HG03521 (cell line): Measurements from ENCODE around the gene SAT2.

Source experiments
- ATAC-seq: cut with Tn5 transposase; IDR thresholded peaks from one replicate; pipeline ENCODE4 v1.9.1; 2021; ENCODE audit warnings: mild to moderate bottlenecking, moderate library complexity; ENCODE audit not compliant: unreplicated experiment

The SAT2 gene

DNA sequence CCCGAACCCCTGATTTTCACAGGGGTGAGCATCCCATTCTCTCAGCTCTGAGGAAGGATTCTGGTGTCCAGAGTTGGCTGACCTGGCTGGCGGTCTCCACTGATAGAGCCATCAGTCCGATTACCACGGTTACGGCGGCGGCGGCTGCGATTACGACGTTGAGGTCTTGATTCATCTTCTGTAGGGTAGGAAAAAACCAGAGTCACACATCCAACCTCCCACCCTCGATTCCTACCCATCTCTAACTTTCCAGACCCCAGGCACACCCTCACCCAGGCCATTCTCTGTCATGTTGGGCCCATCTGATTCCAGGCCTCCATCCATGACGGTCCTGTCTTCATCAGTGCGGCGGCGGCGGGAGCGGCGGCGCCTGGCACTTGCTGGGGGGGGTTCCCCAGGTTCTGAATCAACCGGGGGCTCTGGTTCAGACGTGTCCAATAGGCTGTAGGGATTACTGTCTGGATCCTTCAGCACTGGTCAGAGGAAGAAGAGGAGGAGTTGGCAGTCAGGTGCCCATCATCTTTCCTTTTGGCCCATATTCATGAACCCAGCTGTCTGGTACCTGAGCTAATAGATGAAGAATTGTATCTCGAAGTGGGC, 35.1 kb downstream of the SAT2 start:
- no peak for ATAC-seq

DNA sequence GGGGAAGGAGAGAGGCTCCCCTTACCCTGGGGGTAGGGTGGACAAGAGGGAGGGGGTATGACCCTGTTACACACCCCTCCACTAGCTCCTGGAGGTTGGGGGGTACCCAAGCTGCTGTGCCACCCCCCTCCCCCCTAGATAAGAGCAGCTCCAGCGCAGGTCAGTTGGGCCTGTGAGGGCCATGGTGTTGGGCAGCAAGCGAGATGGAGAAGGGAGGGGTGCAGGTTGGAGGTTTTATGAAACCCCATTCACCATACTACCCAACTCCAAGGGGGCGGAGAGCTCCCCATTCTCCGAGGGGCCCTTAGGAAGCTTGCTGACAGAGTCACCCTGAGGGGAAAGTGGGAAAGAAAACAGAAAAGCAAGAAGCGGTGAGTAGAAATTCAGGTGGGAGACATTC, 36.0 kb downstream of the SAT2 start:
- ATAC-seq: no peak

- ATAC-seq: no peak
Observed at GRCh38 chr17:7590743-7591142, 36.9 kb downstream of the SAT2 start.

- no peak for ATAC-seq
Observed at GRCh38 chr17:7589891-7590691, 37.5 kb downstream of the SAT2 start, which contains the start of gene SOX15. SOX15 (minus strand) TSS chr17:7590094; CDS start chr17:7589676, 418 bp downstream.

- ATAC-seq: no peak
Observed at GRCh38 chr17:7589204-7589868, 38.3 kb downstream of the SAT2 start.

DNA sequence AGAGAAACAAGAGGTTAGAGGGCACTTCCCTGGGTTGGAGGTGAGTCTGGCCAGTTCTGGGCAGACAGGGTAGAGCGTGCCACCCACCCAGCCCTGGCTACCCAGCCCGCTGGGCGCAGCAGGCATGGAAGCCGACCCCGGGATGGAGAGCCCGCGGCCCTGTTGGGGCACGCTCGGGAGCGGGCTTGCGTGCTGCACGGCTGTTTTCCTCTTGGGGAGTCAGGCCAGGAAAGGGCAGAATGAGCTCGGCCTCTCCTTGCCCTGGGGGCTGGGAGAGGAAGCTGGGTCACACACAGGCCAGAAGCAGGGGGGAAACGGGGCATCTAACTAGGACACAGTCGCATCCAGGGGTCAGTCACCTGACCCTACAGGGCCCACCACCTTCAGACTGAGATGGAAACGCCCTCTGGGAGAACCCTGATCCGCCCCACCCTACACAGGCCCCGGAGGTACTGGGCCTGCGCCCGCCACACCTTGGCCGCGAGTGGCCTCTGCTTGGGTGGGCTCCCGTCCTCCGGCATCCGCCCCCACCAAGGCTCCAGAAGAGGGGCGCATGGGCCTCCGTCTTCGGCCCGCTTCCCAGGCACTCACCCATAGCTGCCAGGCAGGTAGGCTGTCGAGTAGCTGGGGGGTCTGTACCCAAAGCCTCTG, 38.9 kb downstream of the SAT2 start:
- ATAC-seq: no peak

DNA sequence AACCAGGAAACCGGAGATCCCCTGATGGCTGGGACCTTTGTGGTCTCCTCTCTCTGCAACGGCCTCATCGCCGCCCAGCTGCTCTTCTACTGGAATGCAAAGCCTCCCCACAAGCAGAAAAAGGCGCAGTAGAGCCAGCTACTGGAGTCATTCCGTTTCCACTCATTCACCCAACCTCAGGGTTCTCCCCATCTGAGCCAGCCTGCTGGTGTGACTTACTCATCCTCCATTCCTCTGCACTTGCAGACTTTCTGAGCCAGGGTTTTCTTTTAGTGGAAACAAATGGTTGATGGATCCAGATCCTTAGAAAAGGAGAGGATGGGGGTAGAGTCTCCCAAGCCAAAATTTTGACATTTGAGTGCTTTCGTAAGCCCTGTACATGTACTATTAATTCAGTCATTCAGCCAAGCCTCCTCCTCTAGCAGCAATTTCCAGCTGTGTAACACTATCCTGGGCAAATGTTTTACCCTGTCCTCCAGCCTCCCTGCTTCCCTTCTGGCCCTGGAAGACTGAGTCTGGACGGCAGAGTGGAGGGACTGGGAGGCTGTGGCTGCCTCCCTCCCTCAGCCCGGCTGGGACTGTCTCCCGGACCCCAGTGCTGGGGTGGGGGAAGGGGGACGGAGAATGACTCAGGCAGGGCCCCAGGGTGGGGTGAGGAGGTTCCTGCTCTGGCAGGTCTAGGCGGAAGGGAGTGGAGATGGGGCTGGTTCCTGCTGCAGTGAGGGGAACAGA, 40.0 kb downstream of the SAT2 start:
- no peak for ATAC-seq

GRCh38 chr17:7586673-7587419, 40.8 kb downstream of the SAT2 start:
- ATAC-seq: no peak

- peak; percentile 71 for ATAC-seq
Observed at GRCh38 chr17:7583253-7584109, 44.1 kb downstream of the SAT2 start, which contains the start of gene MPDU1. MPDU1 (plus strand) TSS chr17:7583852; CDS start chr17:7583863, 11 bp downstream.

GRCh38 chr17:7582396-7583252, 45.0 kb downstream of the SAT2 start:
- ATAC-seq: no peak

- no peak for ATAC-seq
Observed at GRCh38 chr17:7580604-7581575, 46.7 kb downstream of the SAT2 start.

- ATAC-seq: no peak
Observed at GRCh38 chr17:7579834-7580603, 47.6 kb downstream of the SAT2 start.

DNA sequence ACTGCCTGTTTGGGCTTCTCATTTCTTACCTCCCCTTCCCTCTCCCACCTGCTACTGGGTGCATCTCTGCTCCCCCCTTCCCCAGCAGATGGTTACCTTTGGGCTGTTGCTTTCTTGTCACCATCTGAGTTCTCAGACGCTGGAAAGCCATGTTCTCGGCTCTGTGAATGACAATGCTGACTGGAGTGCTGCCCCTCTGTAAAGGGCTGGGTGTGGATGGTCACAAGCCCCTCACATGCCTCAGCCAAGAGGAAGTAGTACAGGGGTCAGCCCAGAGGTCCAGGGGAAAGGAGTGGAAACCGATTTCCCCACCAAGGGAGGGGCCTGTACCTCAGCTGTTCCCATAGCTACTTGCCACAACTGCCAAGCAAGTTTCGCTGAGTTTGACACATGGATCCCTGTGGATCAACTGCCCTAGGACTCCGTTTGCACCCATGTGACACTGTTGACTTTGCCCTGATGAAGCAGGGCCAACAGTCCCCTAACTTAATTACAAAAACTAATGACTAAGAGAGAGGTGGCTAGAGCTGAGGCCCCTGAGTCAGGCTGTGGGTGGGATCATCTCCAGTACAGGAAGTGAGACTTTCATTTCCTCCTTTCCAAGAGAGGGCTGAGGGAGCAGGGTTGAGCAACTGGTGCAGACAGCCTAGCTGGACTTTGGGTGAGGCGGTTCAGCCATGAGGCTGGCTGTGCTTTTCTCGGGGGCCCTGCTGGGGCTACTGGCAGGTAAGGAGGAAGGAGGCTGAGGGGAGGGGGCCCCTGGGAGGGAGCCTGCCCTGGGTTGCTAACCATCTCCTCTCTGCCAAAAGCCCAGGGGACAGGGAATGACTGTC, 48.4 kb downstream of the SAT2 start, which contains the start of gene CD68:
Gene CD68 (plus strand): TSS at position 638 of the 833 bp plus-strand sequence. CDS start 40 bp downstream, at position 678.
- ATAC-seq: no peak

GRCh38 chr17:7577327-7578199, 50.1 kb downstream of the SAT2 start:
- ATAC-seq: no peak
